Testis (tissue), 2 donors: ENCODE measurements around the gene MAPK10.

ENCODE experiments used
- POLR2A ChIP-seq: fragments of 450-650 bp; IDR thresholded peaks from one replicate; pipeline ENCODE4 v1.6.1; 2017; ENCODE audit warnings: antibody characterized with exemption, mild to moderate bottlenecking, moderate library complexity
- TF ChIP-seq, protein P1 (sequence below), 3 experiments: fragments of 450-650 bp in 2 of 3; fragments of 200-600 bp in 1 of 3; sonication (generic) in 1 of 3; IDR thresholded peaks; one replicate each; pipeline ENCODE4 v1.5.1; 2016 to 2019; ENCODE audit warnings: antibody characterized with exemption in 3 of 3, mild to moderate bottlenecking in 2 of 3, moderate library complexity in 1 of 3

DNA sequence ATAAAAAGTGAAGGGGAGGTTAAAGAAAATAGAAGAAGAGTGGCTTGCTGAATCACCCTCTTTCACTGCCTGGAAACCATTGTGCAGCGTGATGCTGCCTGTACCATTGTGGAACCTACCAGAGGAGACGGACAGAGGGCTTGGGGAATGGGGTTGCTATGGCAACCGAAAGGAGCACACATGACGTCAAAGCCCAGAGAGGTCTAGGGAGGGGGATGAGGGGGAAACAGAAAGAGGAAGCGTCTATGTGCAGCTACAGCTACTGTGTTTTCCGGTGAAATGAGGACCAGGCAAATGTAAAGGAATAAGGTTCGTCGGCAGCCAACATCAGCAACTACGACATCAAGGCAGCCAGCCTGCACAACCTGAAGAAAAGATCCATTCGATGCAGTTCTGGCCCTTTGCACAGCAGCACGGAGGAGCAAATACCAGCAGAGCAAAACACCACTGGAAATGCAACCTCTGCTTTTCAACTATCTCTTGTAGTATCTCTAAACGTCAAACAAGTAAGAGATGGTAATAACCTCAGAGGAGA, at the start of gene MAPK10:
- TF ChIP-seq, protein P1, sequence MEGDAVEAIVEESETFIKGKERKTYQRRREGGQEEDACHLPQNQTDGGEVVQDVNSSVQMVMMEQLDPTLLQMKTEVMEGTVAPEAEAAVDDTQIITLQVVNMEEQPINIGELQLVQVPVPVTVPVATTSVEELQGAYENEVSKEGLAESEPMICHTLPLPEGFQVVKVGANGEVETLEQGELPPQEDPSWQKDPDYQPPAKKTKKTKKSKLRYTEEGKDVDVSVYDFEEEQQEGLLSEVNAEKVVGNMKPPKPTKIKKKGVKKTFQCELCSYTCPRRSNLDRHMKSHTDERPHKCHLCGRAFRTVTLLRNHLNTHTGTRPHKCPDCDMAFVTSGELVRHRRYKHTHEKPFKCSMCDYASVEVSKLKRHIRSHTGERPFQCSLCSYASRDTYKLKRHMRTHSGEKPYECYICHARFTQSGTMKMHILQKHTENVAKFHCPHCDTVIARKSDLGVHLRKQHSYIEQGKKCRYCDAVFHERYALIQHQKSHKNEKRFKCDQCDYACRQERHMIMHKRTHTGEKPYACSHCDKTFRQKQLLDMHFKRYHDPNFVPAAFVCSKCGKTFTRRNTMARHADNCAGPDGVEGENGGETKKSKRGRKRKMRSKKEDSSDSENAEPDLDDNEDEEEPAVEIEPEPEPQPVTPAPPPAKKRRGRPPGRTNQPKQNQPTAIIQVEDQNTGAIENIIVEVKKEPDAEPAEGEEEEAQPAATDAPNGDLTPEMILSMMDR (IDR thresholded peaks at IDR 0.05), result no peak
- TF ChIP-seq POLR2A, result no peak
